ENCODE results near the gene SLC7A14. TPM values are rescaled to one million over a fixed set of nuclear protein-coding genes. Genes with fewer than 3 reads are reported as not detected.

Gene SLC7A14
- total RNA-seq, 1 donor from 2014 or later = 13.5 TPM

- no peak for DNase-seq (ENCODE audit: extremely low spot score, unreplicated experiment)
- TF ChIP-seq, protein P1, sequence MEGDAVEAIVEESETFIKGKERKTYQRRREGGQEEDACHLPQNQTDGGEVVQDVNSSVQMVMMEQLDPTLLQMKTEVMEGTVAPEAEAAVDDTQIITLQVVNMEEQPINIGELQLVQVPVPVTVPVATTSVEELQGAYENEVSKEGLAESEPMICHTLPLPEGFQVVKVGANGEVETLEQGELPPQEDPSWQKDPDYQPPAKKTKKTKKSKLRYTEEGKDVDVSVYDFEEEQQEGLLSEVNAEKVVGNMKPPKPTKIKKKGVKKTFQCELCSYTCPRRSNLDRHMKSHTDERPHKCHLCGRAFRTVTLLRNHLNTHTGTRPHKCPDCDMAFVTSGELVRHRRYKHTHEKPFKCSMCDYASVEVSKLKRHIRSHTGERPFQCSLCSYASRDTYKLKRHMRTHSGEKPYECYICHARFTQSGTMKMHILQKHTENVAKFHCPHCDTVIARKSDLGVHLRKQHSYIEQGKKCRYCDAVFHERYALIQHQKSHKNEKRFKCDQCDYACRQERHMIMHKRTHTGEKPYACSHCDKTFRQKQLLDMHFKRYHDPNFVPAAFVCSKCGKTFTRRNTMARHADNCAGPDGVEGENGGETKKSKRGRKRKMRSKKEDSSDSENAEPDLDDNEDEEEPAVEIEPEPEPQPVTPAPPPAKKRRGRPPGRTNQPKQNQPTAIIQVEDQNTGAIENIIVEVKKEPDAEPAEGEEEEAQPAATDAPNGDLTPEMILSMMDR (conservative IDR thresholded peaks at IDR 0.05) = no peak
- no peak overlapping the region for H3K27ac Mint-ChIP-seq
- H3K27me3 Mint-ChIP-seq = no peaks in the 10 kb centered on the region
- no peaks in the 10 kb centered on the region for H3K9me3 Mint-ChIP-seq
- peaks cover 8% of the 10 kb centered on the region for H3K36me3 Mint-ChIP-seq
- H3K4me1 Mint-ChIP-seq (ENCODE audit: unreplicated experiment) = peaks cover 27% of the 10 kb centered on the region
- no peak overlapping the region for H3K4me3 Mint-ChIP-seq
Measured at GRCh38 chr3:170482199-170482598, 103.7 kb downstream of the SLC7A14 start.

DNA sequence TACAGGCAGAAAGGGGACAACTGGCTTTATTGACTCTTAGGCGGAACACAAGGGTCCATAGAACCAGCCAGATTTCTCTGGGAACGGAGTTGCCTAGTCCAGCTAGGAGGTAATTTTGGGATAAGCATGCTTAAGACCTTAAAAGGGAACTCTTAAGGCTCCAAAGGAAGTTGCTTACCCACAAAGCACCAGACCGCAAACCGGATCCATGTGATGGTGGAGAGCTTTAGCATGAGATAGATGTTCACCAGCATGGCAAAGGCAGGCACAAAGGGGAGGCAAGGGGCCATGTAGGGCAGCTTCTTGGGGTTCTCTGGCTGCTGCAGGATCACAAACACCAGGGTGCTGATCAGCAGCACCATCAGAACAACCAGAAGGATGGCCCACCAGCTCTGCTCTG is 105.8 kb downstream of the SLC7A14 start:
- Mint-ChIP-seq H3K36me3 (peaks cover 3% of the 10 kb centered on the region), H3K27me3 (peaks cover 3% of the 10 kb centered on the region), H3K27ac (no peak overlapping the region), H3K9me3 (no peaks in the 10 kb centered on the region), H3K4me1 (ENCODE audit: unreplicated experiment) (peaks cover 28% of the 10 kb centered on the region), H3K4me3 (no peak overlapping the region)
- DNase-seq (ENCODE audit: extremely low spot score, unreplicated experiment) = no peak
- TF ChIP-seq, protein P1 (conservative IDR thresholded peaks at IDR 0.05) = no peak

GRCh38 chr3:170477395-170477794 is 108.5 kb downstream of the SLC7A14 start:
- Mint-ChIP-seq H3K9me3 (no peaks in the 10 kb centered on the region), H3K27me3 (peaks cover 3% of the 10 kb centered on the region), H3K27ac (no peak overlapping the region), H3K36me3 (peaks cover 3% of the 10 kb centered on the region), H3K4me1 (ENCODE audit: unreplicated experiment) (peaks cover 39% of the 10 kb centered on the region), H3K4me3 (no peak overlapping the region)
- DNase-seq (ENCODE audit: extremely low spot score, unreplicated experiment) = no peak
- TF ChIP-seq, protein P1 (conservative IDR thresholded peaks at IDR 0.05) = no peak

DNA sequence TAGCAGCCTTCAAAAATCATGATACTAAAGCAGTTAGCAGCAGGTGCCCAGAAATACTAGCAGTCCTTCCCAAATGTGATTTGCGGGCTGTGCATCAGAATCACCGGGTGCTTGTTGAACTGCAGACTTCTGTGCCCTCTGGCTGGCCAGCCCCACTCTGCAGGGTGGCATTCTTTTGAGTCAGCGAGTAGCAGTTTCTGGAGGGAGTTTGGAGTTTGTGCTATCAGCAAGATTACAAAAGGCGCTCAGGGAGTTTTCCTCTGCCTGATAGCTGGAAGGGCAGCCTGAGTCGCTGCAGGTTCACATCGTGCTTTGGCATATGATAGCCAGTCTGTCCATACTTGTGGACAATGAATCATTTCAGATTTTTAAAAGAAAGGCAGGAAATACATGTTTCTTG is 109.6 kb downstream of the SLC7A14 start:
- DNase-seq (ENCODE audit: extremely low spot score, unreplicated experiment) = no peak
- peaks cover 3% of the 10 kb centered on the region for H3K36me3 Mint-ChIP-seq
- no peaks in the 10 kb centered on the region for H3K9me3 Mint-ChIP-seq
- H3K4me1 Mint-ChIP-seq (ENCODE audit: unreplicated experiment) = peaks cover 36% of the 10 kb centered on the region
- no peak overlapping the region for H3K4me3 Mint-ChIP-seq
- peaks cover 3% of the 10 kb centered on the region for H3K27me3 Mint-ChIP-seq
- no peak overlapping the region for H3K27ac Mint-ChIP-seq
- TF ChIP-seq, protein P1 (conservative IDR thresholded peaks at IDR 0.05) = no peak

GRCh38 chr3:170475092-170475685 is 110.7 kb downstream of the SLC7A14 start:
- H3K27ac Mint-ChIP-seq = no peak overlapping the region
- H3K9me3 Mint-ChIP-seq = no peaks in the 10 kb centered on the region
- TF ChIP-seq, protein P1 (conservative IDR thresholded peaks at IDR 0.05) = no peak
- peaks cover 47% of the 10 kb centered on the region for H3K4me1 Mint-ChIP-seq (ENCODE audit: unreplicated experiment)
- no peaks in the 10 kb centered on the region for H3K36me3 Mint-ChIP-seq
- H3K4me3 Mint-ChIP-seq = no peak overlapping the region
- H3K27me3 Mint-ChIP-seq = peaks cover 3% of the 10 kb centered on the region
- no peak for DNase-seq (ENCODE audit: extremely low spot score, unreplicated experiment)

Data from type B pancreatic cell (in vitro differentiated cells).